NCI-H526 (cell line): Measurements from ENCODE around the gene ERC1.
"Not testable (repeated sequence)": the region's sequence is repeated elsewhere in the genome, so short reads cannot be mapped to it uniquely, and the experiment has no call there.

ENCODE experiments used
- DNase-seq, 2 experiments: peaks; one replicate each; lab custom pipeline; 2025; lab: John Stamatoyannopoulos, UW

ERC1 gene

GRCh38 chr12:1324099-1324498, 333.1 kb downstream of the ERC1 start:
- DNase-seq, result no peak

DNA sequence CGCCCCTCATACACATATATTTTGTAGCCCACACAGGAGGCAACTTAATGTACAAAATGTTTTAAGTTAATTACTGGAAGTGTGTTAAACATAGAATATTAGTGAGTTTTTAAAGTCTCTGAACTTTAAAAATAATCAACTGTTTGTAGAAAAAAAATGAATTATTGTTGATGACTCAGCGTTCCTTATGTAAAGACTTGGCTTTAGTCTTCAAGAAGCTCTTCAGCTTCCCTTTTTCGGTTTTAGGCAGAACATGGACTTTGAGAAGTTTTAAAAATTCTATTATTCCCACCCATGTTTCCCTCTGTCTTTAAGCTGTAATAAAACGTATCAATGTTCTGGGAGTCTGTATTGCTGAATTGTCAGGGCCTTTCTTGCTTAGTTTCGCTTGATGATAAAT, 333.9 kb downstream of the ERC1 start:
- DNase-seq, result no peak

DNA sequence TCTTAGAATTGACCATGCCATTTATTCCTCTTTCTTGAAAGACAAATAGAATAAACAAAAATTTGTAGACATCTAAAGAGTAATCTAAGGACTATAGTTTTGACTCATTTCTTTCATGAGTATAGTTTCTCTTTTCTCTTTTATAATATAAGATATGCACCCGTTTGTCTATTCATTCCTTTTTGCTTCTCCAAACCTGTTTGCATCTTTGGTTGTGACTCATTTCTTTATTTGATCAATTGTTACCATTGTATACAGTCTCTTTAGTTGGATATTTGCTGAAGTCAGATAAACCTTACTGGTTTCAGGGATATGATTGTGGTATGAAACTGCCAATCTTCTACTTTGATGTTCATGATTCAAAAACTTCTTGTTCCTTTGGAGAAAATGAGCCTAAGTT, 334.6 kb downstream of the ERC1 start:
- no peak for DNase-seq

GRCh38 chr12:1326258-1326657, 335.2 kb downstream of the ERC1 start:
- no peak for DNase-seq

DNA sequence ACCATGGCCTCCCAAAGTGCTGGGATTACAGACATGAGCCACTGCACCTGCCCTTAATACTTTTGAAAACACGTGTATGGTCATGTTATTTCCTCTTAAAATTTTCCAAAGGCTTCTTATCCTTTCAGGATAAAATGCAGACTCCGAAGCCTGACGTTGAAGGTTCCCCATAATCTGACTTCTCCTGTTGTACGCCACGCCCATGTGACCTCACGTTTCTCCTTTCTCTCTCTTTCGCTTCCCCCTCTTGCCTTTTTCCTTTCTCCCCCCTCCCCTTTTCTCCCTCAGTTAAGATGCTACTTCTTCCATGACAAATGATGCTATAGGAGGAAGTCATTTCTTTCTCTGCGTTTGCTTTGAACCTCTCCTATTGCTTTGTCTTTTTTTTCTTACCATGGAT, 337.4 kb downstream of the ERC1 start:
- no peak for DNase-seq

GRCh38 chr12:1329784-1330476, 338.9 kb downstream of the ERC1 start:
- no peak for DNase-seq

- DNase-seq, result no peak
Measured at GRCh38 chr12:1330477-1330827, 339.4 kb downstream of the ERC1 start.

GRCh38 chr12:1332327-1332726, 341.3 kb downstream of the ERC1 start:
- DNase-seq, result no peak

GRCh38 chr12:1338483-1339177, 347.6 kb downstream of the ERC1 start:
- DNase-seq, result no peak

DNA sequence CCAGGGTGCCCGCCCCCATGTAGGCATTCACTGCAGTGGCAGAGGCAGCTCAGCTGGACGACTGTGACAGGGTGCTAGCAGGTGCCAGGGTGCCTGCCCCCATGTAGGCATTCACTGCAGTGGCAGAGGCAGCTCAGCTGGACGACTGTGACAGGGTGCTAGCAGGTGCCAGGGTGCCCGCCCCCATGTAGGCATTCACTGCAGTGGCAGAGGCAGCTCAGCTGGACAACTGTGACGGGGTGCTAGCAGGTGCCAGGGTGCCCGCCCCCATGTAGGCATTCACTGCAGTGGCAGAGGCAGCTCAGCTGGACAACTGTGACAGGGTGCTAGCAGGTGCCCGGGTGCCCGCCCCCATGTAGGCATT, 348.1 kb downstream of the ERC1 start:
- DNase-seq, result not testable (repeated sequence)

- DNase-seq, result no peak
Measured at GRCh38 chr12:1339618-1340319, 348.7 kb downstream of the ERC1 start.

- DNase-seq, result not testable (repeated sequence)
Measured at GRCh38 chr12:1341270-1341669, 350.2 kb downstream of the ERC1 start.

- DNase-seq, result no peak
Measured at GRCh38 chr12:1343422-1343821, 352.4 kb downstream of the ERC1 start.

GRCh38 chr12:1344245-1344644, 353.2 kb downstream of the ERC1 start:
- DNase-seq, result no peak

DNA sequence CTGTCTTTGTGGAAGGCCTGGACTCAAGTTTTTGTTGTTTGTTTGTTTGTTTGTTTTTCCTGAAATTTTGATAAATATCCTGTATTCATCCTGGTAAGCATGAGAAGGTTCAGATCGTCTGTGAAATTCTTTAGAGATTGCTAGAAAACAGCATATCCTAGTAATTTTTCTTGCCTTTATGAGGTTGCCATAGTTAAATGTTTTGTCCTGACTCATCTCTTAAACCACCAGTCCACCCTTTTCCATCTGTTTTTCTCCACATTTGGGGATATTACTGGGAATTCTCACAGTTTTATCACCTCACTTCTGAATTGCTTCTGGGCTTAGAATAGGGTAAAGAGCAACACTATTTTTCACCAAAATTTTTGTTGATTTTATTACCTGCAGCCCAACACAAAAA, 355.1 kb downstream of the ERC1 start:
- no peak for DNase-seq

DNA sequence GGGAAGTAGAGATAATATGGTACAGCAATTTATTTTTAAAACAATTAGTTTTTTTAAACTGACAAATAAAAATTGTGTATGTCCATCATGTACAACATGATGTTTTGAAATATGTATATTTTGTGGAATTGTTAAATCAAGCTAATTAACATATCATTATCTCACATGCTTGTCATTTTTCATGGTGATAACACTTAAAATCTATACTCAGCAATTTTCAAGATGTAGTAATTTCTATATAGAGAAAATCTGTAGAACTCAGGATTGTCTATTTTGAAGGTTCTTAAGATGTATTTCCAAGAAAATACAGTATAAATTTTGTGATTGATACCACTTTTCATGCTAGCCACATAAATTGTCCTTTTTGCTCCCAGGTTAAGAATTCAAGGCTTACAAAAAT, 356.3 kb downstream of the ERC1 start:
- no peak for DNase-seq

DNA sequence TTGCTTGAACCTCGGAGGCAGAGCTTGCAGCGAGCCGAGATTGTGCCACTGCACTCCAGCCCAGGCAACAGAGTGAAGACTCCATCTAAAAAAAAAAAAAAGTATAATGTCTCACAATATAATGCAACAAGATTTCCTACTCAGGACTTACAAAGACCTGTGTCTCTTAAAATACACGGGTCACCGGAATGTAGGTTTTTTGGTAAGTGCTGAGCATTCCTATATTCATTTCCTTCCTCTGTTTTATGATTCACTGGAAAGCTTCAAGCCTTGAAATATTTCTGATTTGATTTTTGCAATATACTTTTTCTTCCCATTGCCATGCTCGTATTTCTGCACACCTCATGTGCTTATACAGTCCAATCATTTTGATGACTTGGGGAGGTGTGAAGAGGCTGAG, 357.6 kb downstream of the ERC1 start:
- no peak for DNase-seq

DNA sequence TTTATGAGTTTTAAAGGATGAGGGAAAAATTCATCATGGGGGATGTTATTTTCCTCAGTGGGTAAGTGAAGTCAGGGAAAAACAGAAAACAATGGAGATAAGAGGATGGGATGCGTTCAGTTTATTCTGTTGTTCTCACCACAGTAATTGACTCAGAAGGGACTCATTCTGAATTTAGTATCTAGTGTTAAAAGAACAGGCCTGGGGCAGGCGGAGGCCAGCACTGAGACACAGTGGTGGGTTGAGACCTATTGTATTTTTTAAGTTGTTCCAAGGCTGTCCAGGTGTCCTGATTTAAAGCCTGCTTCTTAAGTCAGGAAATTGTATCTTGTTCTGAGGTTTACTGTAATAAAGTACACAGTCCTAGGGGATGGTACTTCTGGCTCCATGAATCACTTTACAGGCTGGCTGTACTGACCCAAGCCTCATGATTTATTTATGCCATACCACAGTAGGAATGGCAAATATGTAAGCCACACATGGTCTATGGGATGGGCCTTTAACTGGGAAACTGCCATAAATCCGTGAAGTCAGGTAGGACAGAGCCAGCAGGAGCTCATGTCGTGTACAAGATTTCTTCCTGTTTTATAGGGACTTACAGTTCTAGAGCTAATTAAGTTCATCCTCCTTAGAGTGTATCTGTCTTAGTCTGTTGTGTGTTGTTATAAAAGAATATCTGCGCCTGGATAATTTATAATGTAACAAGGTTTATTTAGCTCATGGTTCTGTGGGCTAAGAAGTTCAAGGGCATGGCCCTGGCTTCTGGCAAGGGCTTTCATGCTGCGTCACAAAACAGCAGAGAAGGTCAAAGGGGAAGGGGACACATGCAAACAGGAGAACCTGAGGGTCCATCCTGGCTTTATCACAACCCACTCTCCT, 359.3 kb downstream of the ERC1 start:
- peak; percentile 26 to 53 for DNase-seq

DNA sequence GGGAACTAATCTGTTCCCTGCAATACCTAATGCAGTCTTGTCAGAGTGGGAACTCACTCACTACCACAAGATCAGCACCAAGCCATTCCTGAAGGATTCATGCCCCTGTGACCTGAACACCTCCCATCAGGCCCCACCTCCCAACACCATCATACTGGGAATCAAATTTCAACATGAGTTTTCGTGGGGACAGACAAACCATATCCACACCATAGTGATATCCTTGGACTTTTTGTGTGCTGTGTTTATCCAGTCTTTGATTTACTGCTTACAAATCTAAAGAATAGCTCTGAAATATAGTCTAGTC, 359.9 kb downstream of the ERC1 start:
- DNase-seq, result peak in 1 of 2 experiments; percentile 13

- DNase-seq, result no peak
Measured at GRCh38 chr12:1351926-1352325, 360.9 kb downstream of the ERC1 start.

GRCh38 chr12:1353451-1353850, 362.4 kb downstream of the ERC1 start:
- no peak for DNase-seq

GRCh38 chr12:1355396-1355795, 364.4 kb downstream of the ERC1 start:
- no peak for DNase-seq

DNA sequence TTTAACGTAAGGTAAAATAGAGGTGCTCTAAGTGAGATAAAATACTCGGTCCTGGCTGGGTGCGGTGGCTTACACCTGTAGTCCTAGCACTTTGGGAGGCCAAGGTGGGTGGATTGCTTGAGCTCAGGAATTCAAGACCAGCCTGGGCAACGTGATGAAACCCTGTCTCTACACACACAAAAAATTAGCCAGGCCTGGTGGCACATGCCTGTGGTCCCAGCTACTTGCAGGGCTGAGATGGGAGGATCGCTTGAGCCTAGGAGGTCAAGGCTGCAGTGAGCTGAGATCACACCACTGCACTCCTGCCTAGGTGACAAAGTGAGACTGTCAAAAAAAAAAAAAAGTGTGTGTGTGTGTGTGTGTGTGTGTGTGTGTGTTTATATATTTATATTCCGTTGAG, 364.8 kb downstream of the ERC1 start:
- peak in 1 of 2 experiments; percentile 78 for DNase-seq
